HG03025 (cell line): ENCODE data around the gene FASTK.
A peak's percentile ranks its signal among the peaks of the same experiment; 100 is the strongest.

Source experiments
- ATAC-seq: cut with Tn5 transposase; IDR thresholded peaks from one replicate; pipeline ENCODE4 v1.9.1; 2021; ENCODE audit warnings: mild to moderate bottlenecking, moderate library complexity; ENCODE audit not compliant: unreplicated experiment, low FRiP score

Gene FASTK

DNA sequence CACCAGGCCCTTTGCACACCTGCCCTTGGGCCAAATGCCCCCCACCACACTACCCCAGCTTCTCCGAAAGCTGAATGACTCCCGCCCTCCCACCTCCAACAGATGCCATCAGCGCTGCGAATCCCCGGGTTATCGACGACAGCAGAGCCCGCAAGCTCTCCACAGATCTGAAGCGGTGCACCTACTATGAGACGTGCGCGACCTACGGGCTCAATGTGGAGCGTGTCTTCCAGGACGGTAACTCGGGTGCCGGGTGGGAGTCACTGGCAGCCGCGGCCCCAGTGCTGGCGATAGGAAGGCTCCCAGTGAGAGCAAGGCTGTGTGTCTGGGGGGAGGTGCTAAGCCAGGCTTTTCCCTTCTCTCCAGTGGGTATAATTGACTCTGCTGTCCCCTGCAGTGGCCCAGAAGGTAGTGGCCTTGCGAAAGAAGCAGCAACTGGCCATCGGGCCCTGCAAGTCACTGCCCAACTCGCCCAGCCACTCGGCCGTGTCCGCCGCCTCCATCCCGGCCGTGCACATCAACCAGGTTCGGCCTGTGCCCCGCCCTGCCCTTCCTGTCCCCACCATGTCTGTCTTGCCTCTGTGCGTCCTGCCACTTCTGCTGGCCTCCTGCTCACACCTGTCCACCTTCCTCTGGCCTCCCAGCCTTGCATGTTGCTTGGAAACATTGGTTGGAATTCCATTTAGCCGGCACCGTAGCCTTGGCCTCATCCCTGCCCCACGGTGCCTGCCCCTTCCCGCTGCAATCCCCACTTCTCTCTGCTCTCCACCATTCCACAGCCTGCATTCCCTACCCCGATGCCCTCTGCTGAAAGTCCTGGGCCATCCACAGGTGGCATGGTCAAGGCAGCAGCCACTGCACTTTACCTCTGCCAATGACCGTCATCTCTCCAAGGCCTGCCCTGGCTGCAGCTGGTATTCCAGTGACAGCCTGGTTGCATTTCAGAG is 37.8 kb upstream of the FASTK start:
- ATAC-seq: no peak

DNA sequence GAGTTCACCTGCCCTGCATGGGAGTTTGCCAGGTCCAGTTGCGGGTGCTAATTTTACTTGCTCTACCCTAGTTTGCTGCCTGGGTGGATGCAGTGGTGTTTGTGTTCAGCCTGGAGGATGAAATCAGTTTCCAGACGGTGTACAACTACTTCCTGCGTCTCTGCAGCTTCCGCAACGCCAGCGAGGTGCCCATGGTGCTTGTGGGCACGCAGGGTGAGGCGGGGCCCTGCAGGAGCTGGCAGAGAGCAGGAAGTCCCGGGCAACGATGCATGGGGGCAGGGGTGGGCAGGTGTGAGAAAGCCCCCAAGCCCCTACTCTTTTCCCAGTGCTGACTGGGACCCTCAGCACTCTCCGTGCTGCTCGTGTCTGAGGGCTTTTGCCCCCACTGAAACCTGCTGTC is 37.0 kb upstream of the FASTK start:
- no peak for ATAC-seq

DNA sequence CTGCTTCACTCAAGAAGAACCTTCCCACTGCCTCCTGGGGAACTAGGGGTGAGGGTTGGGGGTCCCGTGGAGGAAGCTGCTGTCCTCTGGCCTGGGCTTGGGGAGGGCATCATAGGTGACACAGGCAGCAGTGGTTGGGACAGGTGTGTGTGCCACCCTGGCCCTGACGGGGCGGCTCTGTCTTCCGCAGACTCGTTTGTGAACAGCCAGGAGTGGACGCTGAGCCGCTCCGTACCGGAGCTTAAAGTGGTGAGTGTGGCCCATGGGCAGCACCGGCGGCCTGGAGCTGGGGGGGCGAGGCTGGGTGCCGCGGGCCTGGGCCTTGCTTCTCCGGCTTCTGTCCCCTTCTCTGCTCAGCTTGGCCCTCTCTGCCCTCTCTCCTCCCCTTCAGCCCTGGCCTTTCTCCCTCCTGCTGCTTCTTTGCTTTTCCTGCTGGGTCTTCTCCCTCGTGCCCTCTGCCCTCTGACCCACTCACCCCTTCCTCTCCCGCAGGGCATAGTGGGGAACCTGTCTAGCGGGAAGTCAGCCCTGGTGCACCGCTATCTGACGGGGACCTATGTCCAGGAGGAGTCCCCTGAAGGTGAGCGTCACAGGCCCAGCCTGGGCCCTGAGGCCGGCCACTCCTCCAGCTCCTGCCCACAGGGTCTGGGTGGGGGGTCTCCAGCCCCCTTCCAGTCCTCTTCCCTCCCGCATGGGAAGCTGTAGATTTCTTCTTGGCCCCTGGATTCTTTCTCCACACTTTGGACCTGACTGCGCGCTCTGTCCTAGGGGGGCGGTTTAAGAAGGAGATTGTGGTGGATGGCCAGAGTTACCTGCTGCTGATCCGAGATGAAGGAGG is 36.2 kb upstream of the FASTK start:
- ATAC-seq: no peak

DNA sequence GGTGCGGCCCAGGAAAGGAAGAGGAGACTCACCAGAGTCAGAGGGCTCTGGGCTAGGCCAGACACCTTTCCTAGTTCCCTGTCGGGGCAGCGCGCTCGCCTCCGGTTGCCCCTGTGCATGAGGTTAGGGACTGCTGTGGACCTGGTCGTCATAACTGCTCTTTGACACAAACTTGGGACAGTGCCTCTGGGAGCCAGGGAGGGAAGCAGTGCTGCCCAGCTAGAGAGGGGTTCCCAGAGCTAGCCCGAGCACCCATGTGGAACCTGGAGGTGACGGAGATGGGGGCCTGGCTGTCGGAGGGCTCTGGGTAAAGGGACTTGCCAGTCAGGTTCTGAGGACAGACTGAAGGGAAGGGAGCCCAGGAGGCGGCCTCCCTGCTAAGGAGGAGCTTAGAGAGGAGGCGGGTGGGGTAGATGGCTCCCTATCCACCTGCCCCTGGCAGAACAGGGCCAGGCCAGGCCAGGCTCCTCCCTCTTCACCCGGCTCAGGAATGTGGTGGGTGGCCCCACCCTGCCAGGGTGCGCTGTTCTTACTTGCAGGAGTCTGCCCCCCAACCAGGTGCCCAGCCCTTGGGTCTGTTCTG is 35.3 kb upstream of the FASTK start:
- ATAC-seq: no peak

DNA sequence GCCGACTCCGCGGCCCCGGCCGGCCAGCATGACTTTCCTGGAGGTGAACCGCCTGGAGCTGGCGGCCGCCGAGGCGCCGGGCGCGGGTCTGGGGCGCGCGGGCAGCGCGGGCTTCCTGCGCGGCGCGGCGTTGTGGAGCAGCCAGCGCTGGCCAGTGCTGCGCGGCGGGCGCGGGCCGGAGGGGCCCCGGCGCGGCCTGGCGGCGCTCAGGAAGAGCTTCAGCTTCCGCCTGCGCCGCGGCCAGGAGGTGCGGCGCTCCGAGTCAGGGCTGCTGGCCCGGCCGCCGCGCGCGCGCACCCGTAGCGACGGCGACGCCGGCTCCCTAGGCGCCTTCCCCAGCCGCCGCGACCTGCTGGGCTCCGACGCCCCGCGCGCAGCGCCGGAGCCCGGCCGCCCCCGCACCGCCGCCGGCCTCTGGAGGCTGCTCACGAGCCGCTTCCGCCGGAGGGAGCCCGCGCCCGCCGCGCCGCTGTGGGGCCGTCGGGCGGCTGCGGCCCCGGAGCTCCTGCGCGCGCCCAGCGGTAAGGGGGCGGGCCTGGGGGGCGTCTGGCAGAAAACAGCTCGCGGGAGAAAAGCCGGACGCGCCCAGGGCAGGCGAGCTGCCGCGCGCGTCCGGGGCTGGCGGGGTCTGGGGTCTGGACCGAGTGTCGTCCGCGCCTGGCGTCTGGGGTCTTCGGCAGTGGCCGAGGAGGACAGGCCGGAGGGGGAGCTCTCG is 34.7 kb upstream of the FASTK start:
- ATAC-seq: no peak

DNA sequence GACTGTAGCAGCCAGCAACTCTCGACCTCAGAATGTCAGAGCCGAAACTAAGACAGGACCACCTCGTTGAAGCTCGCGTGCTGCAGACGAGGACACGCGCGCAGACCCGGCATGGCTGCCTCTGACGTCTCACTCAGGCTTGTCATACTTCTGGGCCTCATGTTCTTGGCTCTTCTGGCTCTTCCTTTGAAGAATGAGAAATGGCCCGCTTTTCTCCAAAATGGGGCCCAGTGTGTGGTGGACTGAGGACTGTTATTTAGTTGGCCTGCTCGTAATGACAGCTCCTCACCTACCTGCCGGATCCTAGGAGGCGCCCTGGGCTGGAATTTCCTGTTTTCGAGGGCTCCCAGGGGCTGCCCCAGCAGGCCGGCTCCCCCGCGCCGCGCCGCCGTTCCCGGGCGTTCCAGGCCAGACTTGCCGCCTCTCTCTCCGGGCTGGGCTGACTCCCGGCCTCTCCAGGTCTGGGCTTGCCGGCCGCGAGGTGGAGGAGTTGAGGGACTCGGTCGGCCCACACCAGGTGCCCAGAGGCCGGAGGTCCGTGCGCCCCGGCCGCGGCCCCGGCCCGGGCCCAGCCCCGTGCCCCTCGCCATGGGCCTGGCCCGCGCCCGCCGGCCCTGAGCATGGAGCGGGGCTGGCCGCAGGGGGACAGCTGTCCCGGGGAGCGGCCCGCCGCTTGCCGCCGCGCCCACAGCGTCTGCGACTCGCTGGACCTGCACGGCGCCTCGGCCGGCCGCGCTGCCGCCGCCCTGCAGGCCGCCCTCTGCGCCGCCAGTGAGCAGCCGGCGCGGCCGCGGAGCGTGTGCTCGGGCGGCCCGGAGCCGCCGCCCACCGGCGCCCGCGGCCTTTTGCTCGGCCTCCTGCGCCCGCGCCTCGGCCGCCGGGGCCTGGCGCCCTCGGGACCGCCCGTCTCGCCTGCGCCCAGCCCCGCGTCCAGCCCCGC is 33.8 kb upstream of the FASTK start:
- no peak for ATAC-seq

DNA sequence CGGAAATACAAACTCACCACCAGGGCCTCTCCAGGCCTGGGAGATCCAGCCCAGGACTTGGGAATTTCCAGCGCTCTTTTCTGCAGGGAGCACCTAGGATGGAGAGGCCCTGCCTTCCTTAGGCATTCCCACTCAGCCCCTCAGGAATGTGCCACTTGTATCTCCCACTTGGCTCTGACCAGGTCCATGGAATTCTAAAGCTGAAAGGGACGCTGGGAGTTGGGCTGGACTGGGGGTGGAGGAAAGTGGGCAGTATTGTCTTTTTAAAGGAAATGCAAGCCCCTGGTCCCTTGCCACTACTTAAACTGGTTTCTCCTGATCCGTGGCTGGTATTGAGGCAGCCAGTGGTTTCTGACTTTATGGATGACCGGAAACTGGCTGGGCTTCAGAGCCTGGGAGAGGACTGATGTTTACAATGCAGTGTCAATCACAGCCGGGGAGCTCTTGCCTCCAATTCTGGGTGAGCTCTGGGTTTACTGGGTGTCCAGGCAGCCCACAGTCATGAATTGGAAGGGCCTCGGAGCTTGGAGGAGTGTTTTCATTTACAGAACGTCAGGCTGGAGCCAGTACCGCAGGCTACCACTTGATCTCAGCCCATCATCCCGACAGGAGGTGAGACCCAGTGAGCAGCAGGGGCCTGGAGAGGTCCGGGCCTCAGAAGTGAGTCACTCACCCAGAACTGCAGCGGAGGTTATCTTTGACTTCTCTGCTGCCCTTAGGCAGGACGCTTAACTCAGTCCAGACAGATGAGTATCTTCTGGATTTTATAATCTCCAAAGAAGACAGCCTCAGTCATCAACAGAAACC is 32.9 kb upstream of the FASTK start:
- ATAC-seq: no peak

DNA sequence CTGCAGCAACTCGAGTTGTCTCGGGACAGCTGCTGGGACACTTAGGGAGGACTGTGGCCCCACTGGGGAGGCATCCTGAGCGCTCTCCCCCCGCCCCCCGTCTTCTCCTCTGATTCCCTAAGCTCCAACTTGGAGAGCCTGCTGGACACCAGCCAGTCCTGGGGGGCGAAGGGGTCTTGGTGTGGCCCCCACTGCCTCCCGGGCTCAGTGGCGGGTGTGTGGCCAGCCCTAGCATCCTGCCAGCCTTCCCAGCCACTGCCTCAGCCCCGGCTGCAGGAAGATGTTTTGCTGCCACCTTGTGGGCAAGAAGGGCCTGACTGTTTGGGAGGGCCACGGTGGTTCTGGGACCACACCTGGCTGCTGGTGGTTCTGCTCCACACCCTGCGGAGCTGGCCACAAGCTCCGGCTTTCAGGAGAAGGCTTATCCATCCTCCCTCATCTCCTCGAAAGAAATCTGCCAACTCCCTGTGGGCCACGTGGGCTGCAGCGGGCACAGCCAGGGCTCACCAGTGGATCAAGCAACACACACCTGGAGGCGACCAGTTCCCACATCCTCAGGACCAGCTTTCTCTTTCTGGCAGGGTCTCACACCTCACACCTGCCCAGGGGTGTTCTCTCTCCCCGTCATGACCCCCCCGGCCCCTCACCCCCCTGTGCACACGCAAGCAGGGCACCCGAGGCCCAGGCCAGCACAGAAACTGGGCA is 30.5 kb upstream of the FASTK start:
- peak; percentile 82 for ATAC-seq

DNA sequence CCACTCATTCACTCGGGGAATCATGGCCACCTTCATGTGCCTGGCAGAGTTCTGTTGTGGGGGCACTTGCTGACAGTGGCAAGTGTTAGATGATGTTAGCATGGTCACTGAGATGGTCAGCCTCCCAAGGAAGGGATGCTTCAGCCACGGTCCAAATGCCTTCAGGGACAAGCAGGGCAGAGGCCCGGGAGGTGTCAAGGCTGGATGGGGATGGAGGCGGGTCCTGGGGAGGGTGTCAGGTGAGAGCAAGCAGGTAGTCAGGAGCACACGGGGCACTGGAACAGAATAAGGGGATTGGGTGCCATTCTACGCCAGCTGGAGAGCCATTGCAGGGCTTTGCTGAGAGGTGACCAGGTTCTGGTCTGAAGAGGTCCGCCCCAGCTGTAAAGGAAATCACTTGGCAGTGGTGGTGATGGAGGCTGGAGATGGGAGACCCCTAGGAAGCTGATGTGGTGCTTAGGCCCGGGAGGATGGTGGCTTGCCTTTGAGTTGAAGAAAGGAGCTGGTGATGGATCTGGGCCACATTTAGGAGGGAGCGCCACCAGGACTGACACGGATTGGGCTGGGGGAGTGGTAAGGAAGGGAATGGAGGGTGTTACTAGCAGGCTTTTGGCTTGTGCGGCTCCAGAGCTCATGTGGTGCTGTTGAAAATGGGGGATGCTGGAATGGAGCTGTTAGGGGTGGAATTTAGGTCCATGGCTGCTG is 29.8 kb upstream of the FASTK start:
- no peak for ATAC-seq

DNA sequence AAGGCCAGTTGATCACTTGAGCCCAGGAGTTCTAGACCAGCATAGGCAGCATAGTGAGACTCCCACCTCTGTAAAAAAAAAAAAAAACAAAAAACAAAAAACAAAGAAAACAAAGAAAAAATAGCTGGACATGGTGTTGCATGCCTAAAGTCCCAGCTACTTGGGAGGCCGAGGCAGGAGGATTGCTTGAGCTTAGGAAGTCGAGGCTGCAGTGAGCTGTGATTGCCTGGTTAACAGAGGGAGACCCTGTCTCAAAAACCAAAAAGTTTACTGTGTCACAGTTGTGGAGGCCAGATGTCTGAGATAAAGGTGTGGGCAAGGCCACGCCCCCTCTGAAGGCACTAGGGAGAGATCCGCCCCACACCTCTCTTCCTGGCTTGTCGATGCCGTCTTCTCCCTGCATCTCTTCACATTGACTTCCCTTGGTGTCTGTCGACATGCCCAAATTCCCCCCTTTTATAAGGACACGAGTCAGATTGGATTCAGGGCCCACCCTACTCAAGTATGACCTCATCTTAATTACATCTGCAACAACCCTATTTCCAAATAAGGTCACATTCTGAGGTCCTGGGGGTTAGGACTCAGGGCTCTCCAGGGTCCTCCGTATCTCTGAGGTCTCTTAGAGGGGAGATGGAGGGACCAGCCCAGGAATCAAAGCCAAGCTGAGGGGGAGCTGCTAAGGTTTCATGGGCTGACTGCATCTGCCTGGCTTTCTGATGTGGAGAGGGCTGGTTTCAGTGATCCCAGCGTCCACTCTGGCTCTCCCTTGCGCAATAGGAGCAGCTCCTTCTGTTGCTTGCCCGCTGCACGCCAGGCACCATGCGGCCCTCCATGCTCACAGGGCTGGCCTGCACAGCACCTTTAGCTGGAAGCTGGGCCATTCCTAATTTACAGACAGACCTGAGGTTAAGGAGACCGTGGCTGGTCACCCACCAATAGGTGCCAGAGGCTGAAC is 28.8 kb upstream of the FASTK start:
- no peak for ATAC-seq

DNA sequence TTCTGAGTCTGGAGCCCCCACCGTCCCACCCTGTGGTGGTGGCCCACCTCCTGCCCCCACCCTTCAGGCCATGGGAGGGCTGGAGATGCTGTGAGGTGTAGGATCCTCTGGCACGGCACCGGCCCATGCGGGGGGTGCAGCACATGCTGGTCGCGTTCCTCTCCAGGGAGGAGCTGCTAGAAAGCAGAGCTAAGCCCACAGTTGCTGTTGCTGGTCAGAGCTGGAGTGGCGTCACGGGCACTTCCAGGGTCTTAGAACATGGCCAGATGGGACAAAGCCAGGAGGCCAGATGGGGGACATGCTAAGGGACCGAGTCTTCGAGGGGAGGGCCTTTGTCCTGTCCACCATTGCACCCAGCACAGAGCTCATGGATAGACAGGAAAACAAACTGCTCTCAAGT is 27.3 kb upstream of the FASTK start:
- no peak for ATAC-seq

DNA sequence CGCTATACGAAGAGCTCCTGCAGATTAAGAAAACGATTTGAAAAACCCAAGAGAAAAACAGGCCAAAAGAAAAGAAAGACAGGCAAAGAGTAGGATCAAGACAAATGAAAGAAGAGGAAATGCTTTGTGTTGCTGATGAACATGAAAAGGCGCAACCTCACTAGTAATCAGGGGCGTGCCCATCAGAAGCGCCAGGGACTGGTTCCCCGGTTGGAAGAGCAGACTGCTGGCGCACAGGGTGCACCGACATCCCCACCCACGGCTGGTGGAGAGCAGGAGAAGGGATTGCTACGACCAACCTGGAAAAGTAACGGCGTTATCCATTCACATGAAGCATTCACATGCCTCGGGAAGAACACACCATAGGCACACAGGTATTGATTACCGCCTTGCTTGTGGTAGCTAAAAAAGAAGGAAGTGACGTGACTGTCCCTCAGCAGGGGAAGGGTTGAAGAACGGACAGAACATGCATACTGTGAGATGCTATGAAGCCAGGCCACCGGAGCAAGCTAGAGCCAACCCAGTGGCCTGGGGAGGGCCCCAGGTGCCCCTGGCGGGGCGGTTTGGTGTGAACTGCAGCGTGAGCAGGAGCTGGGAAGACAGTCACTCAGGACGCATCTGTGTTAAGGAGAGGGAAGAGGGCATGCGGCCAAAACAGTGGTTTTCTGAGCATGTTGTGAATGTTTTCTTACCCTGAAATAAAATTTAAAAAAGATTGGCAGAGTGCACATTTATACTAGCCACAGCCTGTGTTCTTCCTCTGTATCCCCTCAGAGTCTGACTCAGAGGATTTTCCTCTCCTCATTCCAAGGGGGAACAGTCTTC is 24.0 kb upstream of the FASTK start:
- ATAC-seq: no peak

DNA sequence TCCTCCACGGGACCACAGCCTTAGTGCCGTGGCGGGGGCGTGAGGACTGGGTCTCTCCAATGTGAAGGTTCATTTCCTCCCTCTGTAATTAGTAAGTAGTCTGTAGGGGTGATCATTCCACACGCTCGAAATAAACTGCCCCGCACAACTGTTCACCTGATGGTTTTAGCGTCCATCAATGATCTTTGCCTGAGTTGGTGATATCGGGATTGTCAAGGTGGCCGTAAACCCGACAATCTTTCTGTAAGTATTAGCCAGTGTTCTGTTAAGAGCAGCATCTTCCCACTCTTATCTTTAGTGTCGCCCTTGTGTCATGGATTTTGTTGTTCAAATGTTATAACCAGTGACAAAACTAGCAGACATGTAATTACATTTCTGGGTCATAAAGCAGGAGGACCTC is 23.4 kb upstream of the FASTK start:
- ATAC-seq: no peak

DNA sequence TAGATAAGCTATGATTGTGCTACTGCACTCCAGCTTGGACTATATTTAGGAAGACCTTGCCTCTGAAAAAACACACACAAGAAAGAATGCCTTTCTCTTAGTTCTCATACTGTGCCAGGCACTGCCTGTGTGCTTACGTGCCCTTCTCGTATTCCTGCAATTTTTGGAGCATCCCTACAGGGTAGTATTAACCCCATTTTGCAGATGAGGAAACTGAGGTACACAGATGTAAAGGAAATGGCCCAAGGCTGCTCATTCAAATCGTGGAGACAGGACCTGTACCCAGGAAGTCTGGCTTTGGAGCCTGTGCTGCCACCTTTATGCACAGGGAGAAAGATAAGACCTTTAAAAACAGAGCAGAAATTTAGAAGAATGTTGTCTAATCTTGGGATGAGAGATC is 22.4 kb upstream of the FASTK start:
- ATAC-seq: no peak

DNA sequence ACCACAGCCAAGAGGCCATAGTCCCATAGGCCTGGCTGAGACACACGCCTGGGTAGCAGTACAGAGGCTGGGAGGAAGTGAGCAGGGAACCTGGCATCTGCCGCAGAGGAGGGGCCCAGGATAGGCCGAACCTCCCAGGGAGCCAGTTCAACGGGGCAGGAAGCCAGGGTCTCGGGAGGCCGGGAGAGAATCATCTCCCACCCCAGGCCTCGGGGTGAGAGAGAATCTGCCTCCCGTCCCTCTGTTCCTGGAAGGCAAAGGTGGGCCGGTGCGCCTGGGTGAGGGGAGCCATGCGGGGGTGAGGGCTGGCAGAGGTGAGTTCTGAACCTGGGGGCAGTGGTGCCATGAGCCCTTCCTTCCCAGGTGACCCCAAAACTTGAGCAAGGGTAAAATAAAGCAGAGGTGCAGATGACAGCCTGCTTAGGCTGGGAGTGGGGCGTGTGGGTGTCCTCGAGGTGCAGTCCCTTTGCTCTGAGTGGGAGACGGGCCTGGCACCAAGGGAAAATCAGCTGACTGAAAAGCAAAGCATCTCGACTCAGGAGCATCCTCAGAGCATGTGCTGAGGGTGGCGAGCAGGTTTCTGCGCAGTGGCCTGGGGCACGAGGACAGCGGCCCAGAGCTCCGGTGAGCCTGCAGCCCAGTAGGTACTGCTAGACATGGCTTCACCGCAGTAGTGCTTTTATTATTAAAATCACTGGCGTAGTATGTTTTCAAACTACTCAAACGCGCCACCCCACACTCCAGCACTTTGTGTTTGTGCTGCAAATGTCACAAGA is 21.2 kb upstream of the FASTK start:
- ATAC-seq: no peak
